ENCODE data around the gene NCF4.

DNA sequence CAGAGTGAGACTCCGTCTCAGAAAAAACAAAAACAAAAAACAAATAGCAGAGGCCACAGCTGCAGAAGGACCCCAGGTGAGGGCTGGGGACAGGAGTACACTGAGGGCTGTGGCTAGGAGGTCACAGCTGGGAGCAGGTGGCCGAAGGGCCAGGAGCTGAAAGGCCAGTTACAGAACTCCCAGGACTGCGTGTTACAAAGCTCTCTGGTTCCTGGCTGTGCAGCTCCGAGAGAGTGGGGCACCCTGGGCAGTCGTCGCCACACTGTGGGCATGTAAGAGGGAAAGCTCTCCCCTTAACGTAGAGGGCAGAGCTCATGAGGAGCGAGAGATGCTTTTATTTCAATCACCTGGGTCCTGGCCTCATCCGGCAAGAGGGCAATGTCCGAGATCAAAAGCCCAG, 10.1 kb upstream of the NCF4 start:
- TF ChIP-seq CTCF (IDR thresholded peaks at IDR 0.05), result no peak
- no peak for TF ChIP-seq EZH2 (IDR thresholded peaks at IDR 0.05; ENCODE audit: borderline replicate concordance, insufficient read depth, low read depth, low read length, poor library complexity, severe bottlenecking)

All from B cell (primary cell).